H9 (cell line): ENCODE results near the gene CSRP1. TPM values are rescaled to one million over a fixed set of nuclear protein-coding genes. Genes with fewer than 3 reads are reported as not detected.
A peak's percentile ranks its signal among the peaks of the same experiment; 100 is the strongest.

Source experiments
- DNase-seq: peaks from one replicate; pipeline ENCODE4 v3.0.0-alpha.2; 2017
- H2AFZ ChIP-seq: one replicate; pipeline ENCODE4 v1.6.1; 2013; ENCODE audit warnings: mild to moderate bottlenecking, low read length, control low read depth, moderate library complexity
- H2AK5ac ChIP-seq: 2 replicates; pipeline ENCODE4 v1.6.1; 2013; ENCODE audit warnings: low read length, control low read depth, mixed read lengths; ENCODE audit not compliant: insufficient read length
- H2BK120ac ChIP-seq: one replicate; pipeline ENCODE4 v1.6.1; 2013; ENCODE audit warnings: low read depth, mild to moderate bottlenecking, low read length, control low read depth, inconsistent platforms; ENCODE audit not compliant: poor library complexity, severe bottlenecking
- H2BK12ac ChIP-seq: 2 replicates; pipeline ENCODE4 v1.6.1; 2013; ENCODE audit warnings: low read length, control low read depth, mixed read lengths, low read depth; ENCODE audit not compliant: insufficient read length
- H2BK15ac ChIP-seq: 2 replicates; pipeline ENCODE4 v1.6.1; 2013; ENCODE audit warnings: low read depth, low read length, control low read depth
- H2BK20ac ChIP-seq: one replicate; pipeline ENCODE4 v1.6.1; 2013; ENCODE audit warnings: low read depth, mild to moderate bottlenecking, low read length, control low read depth, inconsistent platforms; ENCODE audit not compliant: poor library complexity, severe bottlenecking
- H2BK5ac ChIP-seq: 2 replicates; pipeline ENCODE4 v1.6.1; 2013; ENCODE audit warnings: low read length, control low read depth, mixed read lengths; ENCODE audit not compliant: insufficient read length
- H3K14ac ChIP-seq: 2 replicates; pipeline ENCODE4 v1.6.1; 2013; ENCODE audit warnings: low read length, control low read depth; ENCODE audit not compliant: insufficient read depth
- H3K18ac ChIP-seq: 2 replicates; pipeline ENCODE4 v1.6.1; 2013; ENCODE audit warnings: low read depth, mild to moderate bottlenecking, mixed read lengths, low read length, control low read depth; ENCODE audit not compliant: insufficient read length
- H3K23ac ChIP-seq: 2 replicates; pipeline ENCODE4 v1.6.1; 2013; ENCODE audit warnings: low read length, control low read depth, mixed read lengths, low read depth; ENCODE audit not compliant: insufficient read length
- H3K23me2 ChIP-seq: 2 replicates; pipeline ENCODE4 v1.6.1; 2013; ENCODE audit warnings: low read depth, mild to moderate bottlenecking, mixed read lengths, low read length, control low read depth; ENCODE audit not compliant: insufficient read length, poor library complexity, severe bottlenecking
- H3K27ac ChIP-seq: 2 replicates; pipeline ENCODE4 v1.5.1; 2013; ENCODE audit warnings: low read length, control low read depth, mixed read lengths, low read depth; ENCODE audit not compliant: insufficient read length
- H3K27me3 ChIP-seq: 2 replicates; pipeline ENCODE4 v1.6.1; 2013; ENCODE audit warnings: low read length, control low read depth, inconsistent platforms; ENCODE audit not compliant: insufficient read depth
- H3K4ac ChIP-seq: 2 replicates; pipeline ENCODE4 v1.6.1; 2013; ENCODE audit warnings: low read depth, mild to moderate bottlenecking, control low read depth, inconsistent platforms, low read length, moderate library complexity
- H3K4me1 ChIP-seq: 2 replicates; pipeline ENCODE4 v1.6.1; 2013; ENCODE audit warnings: low read length, control low read depth, inconsistent platforms; ENCODE audit not compliant: insufficient read depth
- H3K4me2 ChIP-seq: 2 replicates; pipeline ENCODE4 v1.6.1; 2013; ENCODE audit warnings: low read length, control low read depth, mixed read lengths; ENCODE audit not compliant: insufficient read length, insufficient read depth
- H3K56ac ChIP-seq: 2 replicates; pipeline ENCODE4 v1.6.1; 2013; ENCODE audit warnings: low read depth, mild to moderate bottlenecking, mixed read lengths, low read length, control low read depth; ENCODE audit not compliant: insufficient read length
- H3K79me1 ChIP-seq: 2 replicates; pipeline ENCODE4 v1.6.1; 2013; ENCODE audit warnings: low read depth, mild to moderate bottlenecking, moderate library complexity, low read length, control low read depth, inconsistent platforms; ENCODE audit not compliant: insufficient read depth, poor library complexity, severe bottlenecking
- H3K79me2 ChIP-seq: 2 replicates; pipeline ENCODE4 v1.6.1; 2013; ENCODE audit warnings: low read length, control low read depth, inconsistent platforms; ENCODE audit not compliant: insufficient read depth
- H3K9ac ChIP-seq: 2 replicates; pipeline ENCODE4 v1.6.1; 2013; ENCODE audit warnings: low read length, control low read depth, mixed read lengths; ENCODE audit not compliant: insufficient read length; ENCODE audit errors: extremely low read depth
- H3K9me3 ChIP-seq: one replicate; pipeline ENCODE4 v1.6.1; 2013; ENCODE audit warnings: low read depth, low read length, inconsistent platforms; ENCODE audit not compliant: control insufficient read depth
- H3T11ph ChIP-seq: one replicate; pipeline ENCODE4 v1.6.1; 2013; ENCODE audit warnings: mild to moderate bottlenecking, low read length, control low read depth, inconsistent platforms
- H4K20me1 ChIP-seq: one replicate; pipeline ENCODE4 v1.6.1; 2013; ENCODE audit not compliant: control insufficient read depth, insufficient read length, insufficient read depth
- H4K5ac ChIP-seq: 2 replicates; pipeline ENCODE4 v1.6.1; 2013; ENCODE audit warnings: low read depth, mild to moderate bottlenecking, mixed read lengths, low read length, control low read depth; ENCODE audit not compliant: insufficient read length
- H4K8ac ChIP-seq: replicated peaks from 2 replicates; pipeline ENCODE4 v1.6.1; 2013; ENCODE audit warnings: low read length, control low read depth, mixed read lengths, low read depth; ENCODE audit not compliant: insufficient read length
- H4K91ac ChIP-seq: 2 replicates; pipeline ENCODE4 v1.6.1; 2013; ENCODE audit warnings: low read depth, mild to moderate bottlenecking, moderate library complexity, mixed read lengths, low read length, control low read depth; ENCODE audit not compliant: insufficient read length
- H3K27ac Mint-ChIP-seq, 3 experiments: 2 replicates in 2 of 3; 3 replicates in 1 of 3; pipeline ENCODE4 v1.8.0; 2020 to 2021; ENCODE audit warnings: mixed read lengths in 3 of 3, mild to moderate bottlenecking in 1 of 3, moderate library complexity in 1 of 3
- H3K27me3 Mint-ChIP-seq: 2 replicates; pipeline ENCODE4 v1.8.0; 2021; ENCODE audit warnings: low read depth, mild to moderate bottlenecking, moderate library complexity, mixed read lengths
- H3K36me3 Mint-ChIP-seq, 3 experiments: 2 replicates in 2 of 3; 3 replicates in 1 of 3; pipeline ENCODE4 v1.8.0; 2020 to 2021; ENCODE audit warnings: low read depth in 3 of 3, mixed read lengths in 3 of 3; ENCODE audit not compliant: insufficient read depth in 1 of 3
- H3K4me1 Mint-ChIP-seq, 2 experiments: 2 replicates each; pipeline ENCODE4 v1.8.0; 2020; ENCODE audit warnings: mixed read lengths in 2 of 2
- H3K4me3 Mint-ChIP-seq, 2 experiments: 2 replicates in 1 of 2; 3 replicates in 1 of 2; pipeline ENCODE4 v1.8.0; 2020 to 2021; ENCODE audit warnings: mild to moderate bottlenecking in 2 of 2, mixed read lengths in 2 of 2, moderate library complexity in 1 of 2
- H3K9me3 Mint-ChIP-seq, 2 experiments: 2 replicates in 1 of 2; 3 replicates in 1 of 2; pipeline ENCODE4 v1.8.0; 2020; ENCODE audit warnings: mild to moderate bottlenecking in 2 of 2, mixed read lengths in 2 of 2, moderate library complexity in 1 of 2
- CTCF ChIP-seq: fragments of 200-600 bp; sonication (generic); conservative IDR thresholded peaks from 3 replicates; pipeline ENCODE4 v1.8.0; 2021; ENCODE audit warnings: antibody characterized with exemption, mild to moderate bottlenecking
- WGBS: extraction: QIAGEN DNeasy Blood & Tissue Kit; methylation state at CpG from one replicate; pipeline ENCODE4 v1.1.7; 2013; ENCODE audit warnings: missing lambda C conversion rate, low lambda C conversion rate, mixed read lengths; ENCODE audit not compliant: insufficient read length; ENCODE audit errors: extremely low coverage; 5-methylcytosine and 5-hydroxymethylcytosine counted together
- total RNA-seq: library from RNA; stranded (reverse); gene quantifications from 2 replicates; pipeline ENCODE4 v1.2.1, GENCODE V29; 2021

CSRP1 gene
- total RNA-seq, 1 experiment from 2014 or later = 0.44 TPM

GRCh38 chr1:201540846-201541735 is 34.2 kb upstream of the CSRP1 start:
- Histone ChIP-seq H2BK20ac (no peak overlapping the region), H3K23me2 (peaks cover 23% of the 10 kb centered on the region), H3K4ac (no peak overlapping the region), H4K8ac (no peak overlapping the region), H4K5ac (no peak overlapping the region), H4K20me1 (no peaks in the 10 kb centered on the region), H3K27me3 (peaks cover 7% of the 10 kb centered on the region; the same call in 1 of the 2 replicates), H3K79me2 (no peaks in the 10 kb centered on the region), H3K56ac (no peak overlapping the region), H2BK15ac (no peak overlapping the region), H4K91ac (no peak overlapping the region), H2BK12ac (no peak overlapping the region), H3K27ac (no peak overlapping the region), H2AFZ (no peak overlapping the region), H3K4me2 (peak overlapping the region; percentile 95), H2BK5ac (no peak overlapping the region), H3K14ac (no peak overlapping the region), H3K18ac (no peak overlapping the region), H3K79me1 (no peaks in the 10 kb centered on the region), H3K4me1 (no peaks in the 10 kb centered on the region; the same call in 1 of the 2 replicates), H2AK5ac (no peak overlapping the region), H3K23ac (no peak overlapping the region), H3T11ph (no peak overlapping the region), H2BK120ac (no peak overlapping the region), H3K9ac (no peak overlapping the region), H3K9me3 (no peaks in the 10 kb centered on the region)
- Mint-ChIP-seq H3K27me3 (peaks cover 80% of the 10 kb centered on the region), H3K4me3 (no peak overlapping the region), H3K4me1 (peaks cover 21 to 36% of the 10 kb centered on the region in 2 experiments), H3K27ac (peak overlapping the region in 1 of 3 experiments; percentile 32; a peak in 1 of 7 replicates), H3K9me3 (peaks cover 0 to 6% of the 10 kb centered on the region in 2 experiments; a peak in 2 of 5 replicates), H3K36me3 (no peaks in the 10 kb centered on the region)
- no peak for DNase-seq
- WGBS = no CpG with 5 or more reads among the region's 12 CpGs
- TF ChIP-seq CTCF = no peak
